Right renal cortex interstitium (tissue), 3 donors: Measurements from ENCODE around the gene NPNT. TPM values are rescaled to one million over a fixed set of nuclear protein-coding genes. Genes with fewer than 3 reads are reported as not detected.

Experiments
- DNase-seq, 3 donors: peaks; one replicate each; pipeline ENCODE4 v3.0.0-alpha.2; 2013; ENCODE audit warnings: low read depth in 3 of 3, low spot score in 2 of 3
- polyA plus RNA-seq, 3 donors: library from polyadenylated mRNA; unstranded; fragments of 120-200 nt; gene quantifications; one replicate each; pipeline ENCODE4 v1.2.1, GENCODE V29; 2013; ENCODE audit not compliant: insufficient read length in 3 of 3

The NPNT gene
- polyA plus RNA-seq, 3 donors, result 207 to 222 (median 217) TPM

- DNase-seq, result no peak
These were observed 122.7 kb downstream of the NPNT start for GRCh38 chr4:106017975-106018374.

DNA sequence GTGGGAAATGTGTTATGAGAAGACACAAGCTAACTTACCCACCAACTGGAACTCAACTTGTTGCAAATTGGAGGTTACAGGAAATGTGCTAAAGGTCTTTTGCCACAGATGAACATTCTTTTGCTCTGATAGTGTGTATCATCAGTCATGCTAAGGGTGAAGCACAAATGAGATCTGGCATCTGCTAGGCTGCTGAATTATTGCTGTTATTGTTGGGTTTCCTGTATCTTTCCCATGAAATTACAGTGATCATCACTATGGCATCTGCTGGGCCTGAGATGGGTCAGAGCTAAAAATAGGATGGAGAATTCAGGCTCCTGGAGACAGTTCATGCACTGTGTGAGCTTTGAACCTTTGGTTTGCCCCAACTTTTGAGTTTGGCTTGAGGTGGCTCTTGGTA is 124.5 kb downstream of the NPNT start:
- DNase-seq, result no peak

Other genes with a start within 250 kb of the NPNT start
- gene INTS12, start 186.8 kb upstream of the NPNT start, polyA plus RNA-seq, result 10 to 100 TPM; 34.9 to 37.3 (median 36.5) TPM
- gene GSTCD, start 186.7 kb upstream of the NPNT start, polyA plus RNA-seq, result 10 to 100 TPM; 16.1 to 19.8 (median 16.3) TPM